ENCODE data around the gene TOX4.

Gene TOX4

DNA sequence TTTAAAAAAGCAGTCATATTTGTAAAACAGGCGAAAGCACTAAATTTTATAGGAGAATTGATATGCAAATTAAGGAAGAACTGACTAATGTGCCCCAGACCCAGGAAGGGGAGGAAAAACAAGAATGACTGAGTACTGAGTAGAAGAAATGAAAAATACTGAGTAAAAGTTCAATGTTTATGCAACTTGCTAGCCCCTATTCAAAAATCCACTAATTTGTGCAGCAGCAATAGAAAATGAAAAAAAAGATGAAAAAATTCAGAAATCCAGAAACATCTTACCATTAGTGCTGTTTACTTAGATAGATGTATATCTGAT, 27.1 kb upstream of the TOX4 start:
- Histone ChIP-seq H3K4me1 (ENCODE audit: insufficient read depth, insufficient read length) (no peaks in the 10 kb centered on the region), H3K9me3 (ENCODE audit: insufficient read depth, low read length) (no peaks in the 10 kb centered on the region), H3K36me3 (ENCODE audit: insufficient read depth, insufficient read length, low read length) (peaks cover 12% of the 10 kb centered on the region), H3K4me3 (ENCODE audit: insufficient read length, low read depth) (no peak overlapping the region), H3K9ac (ENCODE audit: insufficient read length, low read depth) (no peak overlapping the region), H3K27me3 (ENCODE audit: insufficient read depth, insufficient read length) (no peaks in the 10 kb centered on the region)
- no peak for DNase-seq (ENCODE audit: low read depth, low spot score)
- TF ChIP-seq YY1 (IDR thresholded peaks at IDR 0.05; ENCODE audit: insufficient read depth, insufficient read length), result no peak
- TF ChIP-seq ZNF274 (IDR thresholded peaks at IDR 0.05; ENCODE audit: low read depth, low read length), result no peak
- TF ChIP-seq SUZ12 (IDR thresholded peaks at IDR 0.05; ENCODE audit: extremely low read depth, insufficient read depth, insufficient read length), result no peak

GRCh38 chr14:21454843-21455544, 22.0 kb upstream of the TOX4 start:
- Histone ChIP-seq H3K27me3 (ENCODE audit: insufficient read depth, insufficient read length) (no peaks in the 10 kb centered on the region), H3K4me3 (ENCODE audit: insufficient read length, low read depth) (peak overlapping the region; percentile 76), H3K9ac (ENCODE audit: insufficient read length, low read depth) (peak overlapping the region; percentile 91), H3K9me3 (ENCODE audit: insufficient read depth, low read length) (no peaks in the 10 kb centered on the region), H3K36me3 (ENCODE audit: insufficient read depth, insufficient read length, low read length) (peaks cover 21% of the 10 kb centered on the region), H3K4me1 (ENCODE audit: insufficient read depth, insufficient read length) (no peaks in the 10 kb centered on the region)
- DNase-seq (ENCODE audit: low read depth, low spot score), result no peak
- TF ChIP-seq YY1 (IDR thresholded peaks at IDR 0.05; ENCODE audit: insufficient read depth, insufficient read length), result no peak
- no peak for TF ChIP-seq SUZ12 (IDR thresholded peaks at IDR 0.05; ENCODE audit: extremely low read depth, insufficient read depth, insufficient read length)
- no peak for TF ChIP-seq ZNF274 (IDR thresholded peaks at IDR 0.05; ENCODE audit: low read depth, low read length)

DNA sequence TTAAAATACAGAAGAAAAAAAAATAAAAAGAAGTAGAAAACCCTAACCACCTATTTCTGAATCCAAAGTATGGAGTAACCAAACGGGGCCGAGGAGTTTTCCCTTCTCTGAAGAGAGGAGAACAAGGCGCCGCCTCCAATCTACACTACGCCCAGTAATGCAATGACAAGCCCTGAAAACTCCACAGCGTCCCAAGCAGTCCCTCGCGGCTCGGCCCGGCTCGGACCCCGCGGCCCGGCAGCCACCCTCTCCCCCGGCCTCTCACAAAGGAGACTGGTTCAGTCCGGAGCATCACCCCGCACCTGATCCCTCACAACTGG, 21.4 kb upstream of the TOX4 start:
- no peak for TF ChIP-seq ZNF274 (IDR thresholded peaks at IDR 0.05; ENCODE audit: low read depth, low read length)
- TF ChIP-seq SUZ12 (IDR thresholded peaks at IDR 0.05; ENCODE audit: extremely low read depth, insufficient read depth, insufficient read length), result no peak
- no peak for TF ChIP-seq YY1 (IDR thresholded peaks at IDR 0.05; ENCODE audit: insufficient read depth, insufficient read length)

GRCh38 chr14:21455912-21456667, 20.9 kb upstream of the TOX4 start, which contains the start of gene CHD8:
TSS of gene CHD8 (minus strand) at chr14:21456123. CDS start at chr14:21431643, 24,480 bp downstream.
- Histone ChIP-seq H3K9me3 (ENCODE audit: insufficient read depth, low read length) (no peaks in the 10 kb centered on the region), H3K4me3 (ENCODE audit: insufficient read length, low read depth) (peak within 1 kb of the TSS; percentile 76), H3K27me3 (ENCODE audit: insufficient read depth, insufficient read length) (no peaks in the 10 kb centered on the region), H3K36me3 (ENCODE audit: insufficient read depth, insufficient read length, low read length) (peaks cover 28% of the 10 kb centered on the region), H3K9ac (ENCODE audit: insufficient read length, low read depth) (peak within 1 kb of the TSS; percentile 91), H3K4me1 (ENCODE audit: insufficient read depth, insufficient read length) (no peaks in the 10 kb centered on the region)
- DNase-seq (ENCODE audit: low read depth, low spot score), result peak; percentile 95
- TF ChIP-seq SUZ12 (IDR thresholded peaks at IDR 0.05; ENCODE audit: extremely low read depth, insufficient read depth, insufficient read length) (no peak), YY1 (IDR thresholded peaks at IDR 0.05; ENCODE audit: insufficient read depth, insufficient read length) (peak; percentile 49)

More for the DNA sequence above, 21.4 kb upstream of the TOX4 start:
- H3K9ac ChIP-seq (ENCODE audit: insufficient read length, low read depth), result peak overlapping the region; percentile 91
- H3K36me3 ChIP-seq (ENCODE audit: insufficient read depth, insufficient read length, low read length), result peaks cover 23% of the 10 kb centered on the region
- H3K4me1 ChIP-seq (ENCODE audit: insufficient read depth, insufficient read length), result no peaks in the 10 kb centered on the region
- DNase-seq (ENCODE audit: low read depth, low spot score), result no peak
- no peaks in the 10 kb centered on the region for H3K27me3 ChIP-seq (ENCODE audit: insufficient read depth, insufficient read length)
- no peaks in the 10 kb centered on the region for H3K9me3 ChIP-seq (ENCODE audit: insufficient read depth, low read length)
- H3K4me3 ChIP-seq (ENCODE audit: insufficient read length, low read depth), result peak overlapping the region; percentile 76

GRCh38 chr14:21467616-21468015, 9.4 kb upstream of the TOX4 start:
- no peak for TF ChIP-seq YY1 (IDR thresholded peaks at IDR 0.05; ENCODE audit: insufficient read depth, insufficient read length)
- TF ChIP-seq ZNF274 (IDR thresholded peaks at IDR 0.05; ENCODE audit: low read depth, low read length), result no peak
- no peak for TF ChIP-seq SUZ12 (IDR thresholded peaks at IDR 0.05; ENCODE audit: extremely low read depth, insufficient read depth, insufficient read length)
- H3K4me1 ChIP-seq (ENCODE audit: insufficient read depth, insufficient read length), result no peaks in the 10 kb centered on the region
- no peak overlapping the region for H3K9ac ChIP-seq (ENCODE audit: insufficient read length, low read depth)
- H3K36me3 ChIP-seq (ENCODE audit: insufficient read depth, insufficient read length, low read length), result peaks cover 36% of the 10 kb centered on the region
- H3K9me3 ChIP-seq (ENCODE audit: insufficient read depth, low read length), result no peaks in the 10 kb centered on the region
- no peaks in the 10 kb centered on the region for H3K27me3 ChIP-seq (ENCODE audit: insufficient read depth, insufficient read length)
- no peak overlapping the region for H3K4me3 ChIP-seq (ENCODE audit: insufficient read length, low read depth)
- no peak for DNase-seq (ENCODE audit: low read depth, low spot score)

DNA sequence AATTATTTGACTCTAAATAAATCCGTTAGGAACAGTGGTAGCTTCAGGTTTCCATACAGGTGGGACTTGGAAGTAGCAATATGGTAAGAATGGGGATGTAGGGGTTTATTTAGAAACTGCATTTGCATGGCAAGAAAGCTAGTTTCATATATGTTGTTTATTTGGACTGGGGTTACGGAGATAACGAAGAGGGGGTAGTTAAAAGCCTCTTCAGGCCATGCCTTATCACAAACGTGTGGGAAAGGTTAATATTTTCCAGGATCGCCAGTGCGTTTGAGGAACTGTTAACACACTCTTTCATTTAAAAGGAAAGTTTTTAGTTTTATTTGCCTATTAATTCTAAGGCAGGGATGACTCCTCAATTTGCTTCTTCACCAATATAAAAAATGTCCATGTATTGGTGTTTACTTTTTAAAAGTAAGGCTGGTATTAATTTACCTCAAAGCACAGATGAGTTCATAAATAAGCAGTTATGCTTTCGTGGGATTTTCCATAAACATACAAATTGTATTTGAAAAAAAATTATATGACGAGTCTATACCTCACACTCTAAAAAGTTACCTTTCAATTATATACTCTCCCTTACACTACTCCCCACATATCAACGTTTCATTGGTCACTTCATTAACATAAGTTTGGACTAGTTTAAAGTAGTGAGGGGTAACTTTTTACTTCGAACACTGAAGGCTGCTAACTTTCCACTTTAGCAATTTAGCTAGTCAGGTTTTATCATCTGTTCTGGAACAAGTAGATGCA, 1.1 kb upstream of the TOX4 start:
- H3K9me3 ChIP-seq (ENCODE audit: insufficient read depth, low read length), result no peaks in the 10 kb centered on the region
- TF ChIP-seq ZNF274 (IDR thresholded peaks at IDR 0.05; ENCODE audit: low read depth, low read length), result no peak
- no peak for TF ChIP-seq YY1 (IDR thresholded peaks at IDR 0.05; ENCODE audit: insufficient read depth, insufficient read length)
- TF ChIP-seq SUZ12 (IDR thresholded peaks at IDR 0.05; ENCODE audit: extremely low read depth, insufficient read depth, insufficient read length), result no peak
- peaks cover 19% of the 10 kb centered on the region for H3K36me3 ChIP-seq (ENCODE audit: insufficient read depth, insufficient read length, low read length)
- peak overlapping the region; percentile 79 for H3K4me3 ChIP-seq (ENCODE audit: insufficient read length, low read depth)
- DNase-seq (ENCODE audit: low read depth, low spot score), result no peak
- peak overlapping the region; percentile 85 for H3K9ac ChIP-seq (ENCODE audit: insufficient read length, low read depth)
- H3K27me3 ChIP-seq (ENCODE audit: insufficient read depth, insufficient read length), result no peaks in the 10 kb centered on the region
- no peaks in the 10 kb centered on the region for H3K4me1 ChIP-seq (ENCODE audit: insufficient read depth, insufficient read length)

- Histone ChIP-seq H3K4me3 (ENCODE audit: insufficient read length, low read depth) (peak overlapping the region; percentile 79), H3K36me3 (ENCODE audit: insufficient read depth, insufficient read length, low read length) (peaks cover 19% of the 10 kb centered on the region), H3K9ac (ENCODE audit: insufficient read length, low read depth) (peak overlapping the region; percentile 85), H3K27me3 (ENCODE audit: insufficient read depth, insufficient read length) (no peaks in the 10 kb centered on the region), H3K9me3 (ENCODE audit: insufficient read depth, low read length) (no peaks in the 10 kb centered on the region), H3K4me1 (ENCODE audit: insufficient read depth, insufficient read length) (no peaks in the 10 kb centered on the region)
- TF ChIP-seq YY1 (IDR thresholded peaks at IDR 0.05; ENCODE audit: insufficient read depth, insufficient read length) (no peak), SUZ12 (IDR thresholded peaks at IDR 0.05; ENCODE audit: extremely low read depth, insufficient read depth, insufficient read length) (no peak), ZNF274 (IDR thresholded peaks at IDR 0.05; ENCODE audit: low read depth, low read length) (no peak)
- DNase-seq (ENCODE audit: low read depth, low spot score), result peak; percentile 25
Measured at GRCh38 chr14:21476523-21476924, 471 bp upstream of the TOX4 start.
